Hepatocyte (in vitro differentiated cells): ENCODE results near the gene KY. TPM values are rescaled to one million over a fixed set of nuclear protein-coding genes. Genes with fewer than 3 reads are reported as not detected.
A peak's percentile ranks its signal among the peaks of the same experiment; 100 is the strongest.

ENCODE experiments used
- DNase-seq: peaks from one replicate; pipeline ENCODE4 v3.0.0-alpha.2; 2016; ENCODE audit warnings: low spot score
- H2AFZ ChIP-seq: fragments of 200-600 bp; sonication (generic); 2 replicates; pipeline ENCODE4 v1.6.0; 2016; ENCODE audit warnings: antibody characterized with exemption, mild to moderate bottlenecking
- H3K27ac ChIP-seq: fragments of 200-600 bp; sonication (generic); 2 replicates; pipeline ENCODE4 v1.5.1; 2016; ENCODE audit warnings: mild to moderate bottlenecking
- H3K27me3 ChIP-seq: fragments of 200-600 bp; sonication (generic); 2 replicates; pipeline ENCODE4 v1.6.1; 2016
- H3K36me3 ChIP-seq: fragments of 200-600 bp; sonication (generic); replicated peaks from 2 replicates; pipeline ENCODE4 v1.5.1; 2016; ENCODE audit warnings: low read depth; ENCODE audit not compliant: insufficient read depth
- H3K4me1 ChIP-seq: fragments of 200-600 bp; sonication (generic); 2 replicates; pipeline ENCODE4 v1.5.1; 2016; ENCODE audit warnings: mild to moderate bottlenecking, moderate library complexity; ENCODE audit not compliant: insufficient read depth
- H3K4me2 ChIP-seq: fragments of 200-600 bp; sonication (generic); 2 replicates; pipeline ENCODE4 v1.6.0; 2016
- H3K4me3 ChIP-seq: fragments of 200-600 bp; sonication (generic); 2 replicates; pipeline ENCODE4 v1.5.1; 2016; ENCODE audit warnings: mild to moderate bottlenecking
- H3K79me2 ChIP-seq: fragments of 200-600 bp; sonication (generic); 2 replicates; pipeline ENCODE4 v1.6.0; 2017; ENCODE audit warnings: mild to moderate bottlenecking
- H3K9me2 ChIP-seq: fragments of 200-600 bp; sonication (generic); replicated peaks from 2 replicates; pipeline ENCODE4 v1.6.0; 2017; ENCODE audit warnings: mild to moderate bottlenecking; ENCODE audit not compliant: insufficient read depth
- H3K9me3 ChIP-seq: fragments of 200-600 bp; sonication (generic); 2 replicates; pipeline ENCODE4 v1.5.1; 2016; ENCODE audit warnings: low read depth, mild to moderate bottlenecking
- H4K20me1 ChIP-seq: fragments of 200-600 bp; sonication (generic); 2 replicates; pipeline ENCODE4 v1.6.0; 2016; ENCODE audit warnings: mild to moderate bottlenecking; ENCODE audit not compliant: insufficient read depth, poor library complexity, severe bottlenecking
- CTCF ChIP-seq: fragments of 200-600 bp; sonication (generic); IDR thresholded peaks from 2 replicates; pipeline ENCODE4 v1.5.1; 2016; ENCODE audit warnings: antibody characterized with exemption, mild to moderate bottlenecking; ENCODE audit not compliant: poor library complexity
- EZH2 ChIP-seq: fragments of 200-600 bp; sonication (generic); IDR thresholded peaks from 2 replicates; pipeline ENCODE4 v1.6.1; 2016; ENCODE audit warnings: antibody characterized with exemption, mild to moderate bottlenecking, borderline replicate concordance
- EZH2phosphoT487 ChIP-seq: fragments of 200-600 bp; sonication (generic); IDR thresholded peaks from one replicate; pipeline ENCODE4 v1.6.1; 2018; ENCODE audit warnings: antibody characterized with exemption, mild to moderate bottlenecking, low read depth, moderate library complexity; ENCODE audit not compliant: unreplicated experiment, severe bottlenecking
- WGBS: methylation state at CpG from one replicate; pipeline ENCODE4 v1.1.6; 2016; ENCODE audit warnings: low lambda C conversion rate; ENCODE audit errors: missing lambda C conversion rate; 5-methylcytosine and 5-hydroxymethylcytosine counted together
- polyA plus RNA-seq: library from polyadenylated mRNA; unstranded; fragments of >200 nt; fragmentation: Nextera tagmentation; extraction: Ambion mirVana; gene quantifications from 2 replicates; pipeline ENCODE4 v1.2.1, GENCODE V29; 2016
- total RNA-seq: library from RNA; depleted of rRNA; stranded (reverse); fragments of >200 nt; gene quantifications from 2 replicates; pipeline ENCODE4 v1.2.3, GENCODE V29; 2014

The KY gene
- total and polyA plus RNA-seq, 2 experiments from 2014 or later = 0.53 to 1.6 TPM

GRCh38 chr3:134592806-134593205 lies 58.0 kb downstream of the KY start:
- Histone ChIP-seq H3K9me2 (no peaks in the 10 kb centered on the region), H4K20me1 (no peaks in the 10 kb centered on the region), H3K4me2 (no peak overlapping the region), H3K27ac (no peak overlapping the region), H3K9me3 (no peaks in the 10 kb centered on the region), H3K36me3 (no peaks in the 10 kb centered on the region), H2AFZ (no peak overlapping the region), H3K27me3 (no peaks in the 10 kb centered on the region), H3K4me3 (no peak overlapping the region), H3K79me2 (no peaks in the 10 kb centered on the region), H3K4me1 (no peaks in the 10 kb centered on the region)
- 87% methylated on average over 5 of the region's 5 CpGs for whole genome bisulfite sequencing
- TF ChIP-seq EZH2phosphoT487 = no peak
- no peak for TF ChIP-seq CTCF
- no peak for TF ChIP-seq EZH2
- no peak for DNase-seq

- Histone ChIP-seq H3K9me2 (no peaks in the 10 kb centered on the region), H2AFZ (no peak overlapping the region), H3K4me2 (no peak overlapping the region), H3K27ac (no peak overlapping the region), H3K36me3 (no peaks in the 10 kb centered on the region), H3K9me3 (no peaks in the 10 kb centered on the region), H3K27me3 (no peaks in the 10 kb centered on the region), H3K4me3 (no peak overlapping the region), H4K20me1 (no peaks in the 10 kb centered on the region), H3K4me1 (no peaks in the 10 kb centered on the region), H3K79me2 (no peaks in the 10 kb centered on the region)
- no peak for DNase-seq
- TF ChIP-seq EZH2 (no peak), CTCF (no peak), EZH2phosphoT487 (no peak)
Measured at GRCh38 chr3:134590766-134591165, 60.1 kb downstream of the KY start.

- Histone ChIP-seq H3K79me2 (no peaks in the 10 kb centered on the region), H3K9me3 (no peaks in the 10 kb centered on the region), H3K4me3 (no peak overlapping the region), H2AFZ (no peak overlapping the region), H3K4me2 (no peak overlapping the region), H3K36me3 (no peaks in the 10 kb centered on the region), H4K20me1 (no peaks in the 10 kb centered on the region), H3K27me3 (no peaks in the 10 kb centered on the region), H3K27ac (no peak overlapping the region), H3K9me2 (no peaks in the 10 kb centered on the region), H3K4me1 (no peaks in the 10 kb centered on the region)
- DNase-seq = no peak
- TF ChIP-seq CTCF = no peak
- TF ChIP-seq EZH2phosphoT487 = no peak
- TF ChIP-seq EZH2 = no peak
- 88% methylated on average over 3 of the region's 3 CpGs for WGBS
Measured at GRCh38 chr3:134579141-134579665, 71.6 kb downstream of the KY start.

- Histone ChIP-seq H3K4me3 (no peak overlapping the region), H3K4me1 (no peaks in the 10 kb centered on the region), H3K36me3 (no peaks in the 10 kb centered on the region), H3K9me3 (peaks cover 4% of the 10 kb centered on the region), H3K9me2 (no peaks in the 10 kb centered on the region), H3K27me3 (no peaks in the 10 kb centered on the region), H3K4me2 (no peak overlapping the region), H3K79me2 (no peaks in the 10 kb centered on the region), H4K20me1 (no peaks in the 10 kb centered on the region), H3K27ac (peak overlapping the region; percentile 26), H2AFZ (no peak overlapping the region)
- no peak for TF ChIP-seq CTCF
- TF ChIP-seq EZH2phosphoT487 = no peak
- TF ChIP-seq EZH2 = no peak
- WGBS = 87% methylated on average over 3 of the region's 3 CpGs
- DNase-seq = no peak
Measured at GRCh38 chr3:134576831-134577230, 74.0 kb downstream of the KY start.
